HTR-8/SVneo (cell line): ENCODE results near the gene PCDHB12.
"Not testable (repeated sequence)": the region's sequence is repeated elsewhere in the genome, so short reads cannot be mapped to it uniquely, and the experiment has no call there.

ENCODE experiments used
- DNase-seq: peaks from one replicate; pipeline ENCODE4 v3.0.0; 2011; ENCODE audit warnings: low spot score, mixed read lengths; ENCODE audit not compliant: insufficient read length
- FAIRE-seq: peaks from 2 replicates; lab custom pipeline; 2011; peaks lifted over from hg19 to GRCh38; lab: Jason Lieb, UNC

Gene PCDHB12

GRCh38 chr5:141208478-141208877, at the start of gene PCDHB12:
PCDHB12 (plus strand) TSS chr5:141208719; CDS start chr5:141208908, 189 bp downstream.
- FAIRE-seq (no peak), DNase-seq (peak; percentile 34)

GRCh38 chr5:141172381-141173204, 35.9 kb upstream of the PCDHB12 start, which contains the start of gene PCDHB7:
PCDHB7 (plus strand) TSS chr5:141172644; CDS start chr5:141172836, 192 bp downstream.
- no peak for FAIRE-seq

GRCh38 chr5:141174291-141175104, 34.0 kb upstream of the PCDHB12 start:
- DNase-seq, FAIRE-seq: not testable (repeated sequence)

More at GRCh38 chr5:141172381-141173204, 35.9 kb upstream of the PCDHB12 start, which contains the start of gene PCDHB7:
- no peak for DNase-seq

GRCh38 chr5:141175933-141176332, 32.6 kb upstream of the PCDHB12 start:
- FAIRE-seq (no peak), DNase-seq (no peak)

GRCh38 chr5:141177577-141178191, 30.8 kb upstream of the PCDHB12 start, which contains the start of gene PCDHB8:
PCDHB8 (plus strand) TSS chr5:141177790; CDS start chr5:141178035, 245 bp downstream.
- DNase-seq = not testable (repeated sequence)
- peak; percentile 46 for FAIRE-seq

GRCh38 chr5:141179371-141179770, 29.1 kb upstream of the PCDHB12 start:
- not testable (repeated sequence) for DNase-seq, FAIRE-seq

GRCh38 chr5:141179876-141180275, 28.6 kb upstream of the PCDHB12 start:
- DNase-seq, FAIRE-seq: not testable (repeated sequence)

- no peak for FAIRE-seq
- DNase-seq = no peak
Measured at GRCh38 chr5:141180313-141180712, 28.2 kb upstream of the PCDHB12 start.

- DNase-seq (no peak), FAIRE-seq (no peak)
Measured at GRCh38 chr5:141182248-141182647, 26.3 kb upstream of the PCDHB12 start, which contains the start of gene PCDHB16. PCDHB16 (plus strand) TSS chr5:141182387; CDS start chr5:141182560, 173 bp downstream.

- FAIRE-seq, DNase-seq: not testable (repeated sequence)
Measured at GRCh38 chr5:141184117-141184855, 24.2 kb upstream of the PCDHB12 start.

- no peak for FAIRE-seq
- DNase-seq = peak; percentile 56
Measured at GRCh38 chr5:141186897-141187512, 21.5 kb upstream of the PCDHB12 start, which contains the start of gene PCDHB9. PCDHB9 (plus strand) TSS chr5:141187161; CDS start chr5:141187319, 158 bp downstream.

GRCh38 chr5:141188682-141189081, 19.8 kb upstream of the PCDHB12 start:
- not testable (repeated sequence) for DNase-seq, FAIRE-seq

- not testable (repeated sequence) for DNase-seq
Measured at GRCh38 chr5:141189131-141189530, 19.4 kb upstream of the PCDHB12 start.

GRCh38 chr5:141192110-141192725, 16.3 kb upstream of the PCDHB12 start, which contains the start of gene PCDHB10:
PCDHB10 (plus strand) TSS chr5:141192353; CDS start chr5:141192553, 200 bp downstream.
- FAIRE-seq (no peak), DNase-seq (peak; percentile 38)

More at GRCh38 chr5:141189131-141189530, 19.4 kb upstream of the PCDHB12 start:
- not testable (repeated sequence) for FAIRE-seq

- DNase-seq, FAIRE-seq: not testable (repeated sequence)
Measured at GRCh38 chr5:141194332-141194731, 14.2 kb upstream of the PCDHB12 start.

GRCh38 chr5:141196363-141196762, 12.2 kb upstream of the PCDHB12 start:
- DNase-seq (no peak), FAIRE-seq (no peak)

- DNase-seq (peak; percentile 67), FAIRE-seq (peak; percentile 86)
Measured at GRCh38 chr5:141199359-141200235, 8.9 kb upstream of the PCDHB12 start, which contains the start of gene PCDHB11. PCDHB11 (plus strand) TSS chr5:141199627; CDS start chr5:141199775, 148 bp downstream.
